Stimulated activated CD4-positive, alpha-beta T cell treated with anti-CD3 and anti-CD28 coated beads, Interleukin-4, amount 100 ng/mL, for 4 hours (primary cell): ENCODE data around the gene ELAVL4.
"Not testable (repeated sequence)": the region's sequence is repeated elsewhere in the genome, so short reads cannot be mapped to it uniquely, and the experiment has no call there.

Source experiments
- DNase-seq, 2 experiments: peaks; one replicate each; pipeline ENCODE4 v3.0.0-alpha.2; 2020

Gene ELAVL4

GRCh38 chr1:50126927-50127715 lies 18.4 kb downstream of the ELAVL4 start:
- DNase-seq = no peak

GRCh38 chr1:50129201-50129600 lies 20.5 kb downstream of the ELAVL4 start:
- no peak for DNase-seq

DNA sequence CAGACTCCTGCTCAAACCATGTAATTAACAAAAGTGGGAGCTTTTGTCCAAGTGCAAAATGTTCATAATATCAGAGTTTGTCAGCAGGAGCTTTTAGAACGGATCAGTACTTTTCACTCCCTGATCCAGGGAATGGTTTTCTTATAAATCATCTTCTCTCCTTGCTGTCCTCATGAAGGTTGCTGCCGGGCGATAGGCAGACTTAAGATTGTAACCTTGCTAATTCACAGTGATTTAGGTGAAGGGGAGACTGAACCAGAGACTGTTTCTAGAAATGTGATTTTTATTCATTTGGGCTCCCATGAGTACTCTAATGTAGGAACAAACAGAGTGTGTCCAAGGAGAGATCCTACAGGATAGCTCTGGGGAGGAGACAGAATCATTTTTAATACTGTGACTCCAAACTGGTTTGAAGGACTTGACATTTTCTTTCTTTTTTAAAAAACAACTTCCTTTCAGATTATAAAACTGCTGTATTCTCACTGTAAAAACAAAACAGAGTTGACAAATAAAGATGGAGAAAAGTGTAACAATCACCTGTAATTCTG lies 23.7 kb downstream of the ELAVL4 start:
- DNase-seq = no peak

DNA sequence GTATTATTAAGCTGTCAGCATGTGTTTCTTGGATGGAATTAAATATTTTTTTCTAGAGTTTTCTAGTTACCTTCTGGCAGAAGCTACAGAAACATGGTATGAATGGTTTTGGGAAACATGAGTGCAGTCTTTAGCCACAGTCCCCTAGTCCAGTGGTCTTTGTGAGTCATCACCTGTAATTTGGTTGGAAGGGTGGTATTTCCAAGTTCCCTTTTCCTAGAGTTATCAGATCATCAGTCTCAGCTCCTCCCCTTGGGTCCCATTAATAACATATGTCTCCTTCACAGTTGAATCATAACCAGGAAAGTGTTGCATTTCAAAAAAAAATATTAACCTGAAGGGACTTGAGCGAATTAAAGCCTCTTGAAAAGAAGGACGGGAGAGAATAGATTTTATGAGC lies 27.0 kb downstream of the ELAVL4 start:
- DNase-seq = no peak

- DNase-seq = no peak
These were observed 30.8 kb downstream of the ELAVL4 start for GRCh38 chr1:50139339-50140181.

DNA sequence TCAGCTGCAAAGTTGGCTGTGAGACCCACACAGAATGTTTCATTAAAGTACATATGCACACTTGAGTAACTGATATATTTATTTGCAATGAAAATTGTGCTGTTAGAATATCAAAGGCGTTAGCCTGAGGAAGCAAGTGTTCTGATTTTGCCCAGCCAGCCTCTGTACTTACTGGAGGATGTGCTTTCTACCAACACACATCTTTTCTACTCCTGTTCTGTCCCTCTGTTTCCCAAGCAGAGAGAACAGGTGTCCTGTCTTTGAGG lies 31.4 kb downstream of the ELAVL4 start:
- DNase-seq = no peak

GRCh38 chr1:50147191-50147850 lies 38.6 kb downstream of the ELAVL4 start:
- no peak for DNase-seq

GRCh38 chr1:50148142-50148923 lies 39.6 kb downstream of the ELAVL4 start:
- DNase-seq = no peak

DNA sequence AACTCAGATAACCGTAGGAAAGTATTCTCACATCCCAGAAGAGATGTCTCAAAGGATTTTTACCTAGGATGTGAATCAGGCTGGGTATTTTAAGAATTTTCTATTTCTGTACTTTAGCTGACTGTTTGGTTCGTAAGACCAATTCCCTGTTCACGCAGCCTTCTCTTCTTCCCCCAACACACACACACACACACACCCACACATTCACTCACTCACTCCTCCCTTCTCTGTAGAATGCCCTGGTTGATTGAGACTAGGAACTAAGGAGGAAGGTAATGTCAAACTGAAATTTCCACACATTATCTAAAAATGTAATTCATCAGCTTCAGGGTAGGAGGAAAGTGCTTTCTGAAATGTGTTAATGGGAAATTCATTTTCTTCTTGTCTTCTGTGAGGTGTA lies 43.5 kb downstream of the ELAVL4 start:
- no peak for DNase-seq

- DNase-seq = no peak
These were observed 46.8 kb downstream of the ELAVL4 start for GRCh38 chr1:50155541-50155940.

GRCh38 chr1:50156241-50157010 lies 47.7 kb downstream of the ELAVL4 start:
- no peak for DNase-seq

DNA sequence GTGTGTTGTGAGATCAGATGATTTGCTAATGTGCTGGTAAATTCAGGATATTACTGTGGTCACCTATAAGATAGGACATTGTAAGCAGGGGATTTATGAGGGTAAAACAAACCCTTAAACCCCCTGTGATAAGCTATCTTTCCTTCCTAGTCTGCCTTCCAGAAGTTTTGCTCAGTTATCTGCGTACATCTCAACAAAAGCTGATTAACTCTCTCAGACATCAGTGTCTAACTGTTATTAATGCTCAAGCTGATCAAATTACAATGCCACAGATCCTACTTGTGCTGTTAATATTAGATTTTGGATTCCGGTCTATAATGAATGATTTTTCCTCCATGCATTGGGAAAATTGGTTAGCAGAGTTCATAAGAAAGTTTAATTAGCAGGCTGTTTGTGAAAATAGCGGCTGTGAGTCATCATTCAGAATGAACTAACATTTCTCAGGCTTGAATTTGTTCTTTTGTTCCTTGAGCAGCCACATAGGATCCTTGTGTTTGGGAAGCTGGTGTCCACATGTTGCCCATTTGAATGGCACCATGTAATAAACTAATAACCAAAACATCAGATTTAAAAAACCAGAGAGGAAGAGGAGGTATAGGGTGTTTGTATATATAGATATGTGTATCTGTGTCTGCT lies 48.7 kb downstream of the ELAVL4 start:
- no peak for DNase-seq

DNA sequence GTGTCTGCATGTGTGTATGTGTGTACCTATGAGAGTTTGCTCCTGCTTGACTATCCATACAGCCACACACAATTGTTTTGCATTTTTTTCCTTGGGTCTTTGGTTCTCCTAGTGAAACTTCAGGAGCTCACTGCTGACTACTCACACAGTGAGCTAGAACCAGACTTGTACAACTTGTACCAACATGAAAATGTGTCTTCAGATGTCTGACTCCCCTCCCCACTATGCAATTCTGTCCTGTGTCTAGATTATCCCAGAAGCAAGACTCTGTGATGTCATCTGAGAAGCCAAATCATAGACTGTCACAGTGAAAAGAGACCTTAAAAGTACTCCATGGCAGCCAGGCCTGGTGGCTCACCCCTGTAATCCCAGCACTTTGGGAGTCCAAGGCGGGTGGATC lies 49.7 kb downstream of the ELAVL4 start:
- DNase-seq = no peak

GRCh38 chr1:50163680-50164079 lies 55.0 kb downstream of the ELAVL4 start:
- no peak for DNase-seq

DNA sequence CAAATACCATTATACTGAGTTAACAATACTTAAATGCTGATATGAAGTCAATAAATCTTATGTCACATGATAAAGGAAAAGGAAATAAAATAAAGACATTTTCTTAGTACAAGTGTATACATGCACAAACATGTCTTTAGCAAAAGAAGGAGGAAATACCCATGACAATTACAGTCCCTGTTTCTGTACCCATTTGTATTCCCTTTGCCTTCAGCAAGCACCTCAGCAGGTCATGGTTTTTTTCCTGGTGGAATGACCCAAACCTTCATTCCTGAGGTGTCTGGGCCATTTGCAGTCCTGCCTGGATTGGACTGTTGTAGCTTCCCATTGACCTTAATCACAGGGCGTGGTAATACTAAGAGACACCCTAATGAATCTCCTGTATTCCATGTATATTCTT lies 57.6 kb downstream of the ELAVL4 start:
- DNase-seq = not testable (repeated sequence)

GRCh38 chr1:50172299-50172698 lies 63.6 kb downstream of the ELAVL4 start:
- no peak for DNase-seq

DNA sequence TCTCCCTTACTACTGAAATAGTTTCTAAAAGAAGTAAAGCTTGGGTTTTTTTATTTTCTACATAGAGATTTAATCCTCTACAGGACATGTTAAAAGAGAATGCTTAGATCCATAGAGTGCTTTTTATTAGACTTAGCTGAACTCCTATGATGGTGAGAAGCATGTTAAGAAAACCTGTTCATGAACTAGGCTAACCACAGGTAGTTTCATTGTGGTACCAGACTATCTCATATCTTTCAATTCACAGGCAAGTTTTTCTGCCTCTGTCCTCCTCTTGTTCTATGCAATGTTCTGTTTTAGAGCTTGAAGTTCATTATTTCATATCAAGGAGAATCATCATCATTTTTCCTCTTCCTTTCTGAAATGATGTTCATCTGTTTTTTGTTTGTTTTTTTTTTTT lies 65.4 kb downstream of the ELAVL4 start:
- DNase-seq = no peak

GRCh38 chr1:50175719-50176639 lies 67.3 kb downstream of the ELAVL4 start:
- DNase-seq = no peak

DNA sequence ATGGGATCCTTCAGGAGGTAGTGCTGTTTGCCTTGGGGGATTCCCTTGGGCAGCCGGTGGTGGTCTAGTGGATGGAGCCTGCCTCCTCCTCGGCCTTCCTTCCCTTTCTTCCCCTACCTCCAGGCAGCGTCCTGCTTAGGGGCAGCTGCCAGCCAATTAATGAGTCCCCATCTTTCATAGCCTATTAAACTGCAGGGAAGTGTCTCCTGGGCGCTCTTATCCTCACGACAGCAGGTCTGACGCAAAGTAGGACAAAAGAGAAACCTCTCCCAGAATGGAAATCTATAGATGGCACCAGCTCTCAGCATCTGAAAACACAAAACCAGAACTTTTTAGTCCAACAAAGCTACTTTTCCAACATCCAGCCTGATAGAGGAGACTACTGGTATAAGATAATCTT lies 69.3 kb downstream of the ELAVL4 start:
- DNase-seq = no peak

DNA sequence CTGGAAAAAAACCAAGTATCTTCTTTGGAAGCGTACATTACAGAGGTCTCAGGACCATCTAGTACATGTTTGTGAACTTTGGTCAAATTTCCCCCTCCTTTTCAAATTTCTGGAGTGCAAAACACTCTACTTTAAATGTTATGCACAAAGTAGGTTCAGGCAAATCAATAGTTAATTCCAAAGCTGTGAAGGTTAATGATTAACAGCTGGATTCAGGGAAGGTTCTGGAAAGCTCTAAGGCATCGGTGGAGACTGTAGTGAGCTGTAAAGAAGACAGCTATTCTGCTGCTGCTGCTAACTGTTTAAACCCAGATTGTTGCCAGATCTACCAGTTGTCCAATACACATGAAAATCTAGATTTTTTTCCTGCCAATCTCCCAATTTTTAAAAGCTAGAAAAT lies 70.9 kb downstream of the ELAVL4 start:
- DNase-seq = no peak
